ENCODE data around the gene SMIM1. TPM values are rescaled to one million over a fixed set of nuclear protein-coding genes. Genes with fewer than 3 reads are reported as not detected.

SMIM1 gene
- total RNA-seq, 1 experiment from 2014 or later, result 5.5 TPM

DNA sequence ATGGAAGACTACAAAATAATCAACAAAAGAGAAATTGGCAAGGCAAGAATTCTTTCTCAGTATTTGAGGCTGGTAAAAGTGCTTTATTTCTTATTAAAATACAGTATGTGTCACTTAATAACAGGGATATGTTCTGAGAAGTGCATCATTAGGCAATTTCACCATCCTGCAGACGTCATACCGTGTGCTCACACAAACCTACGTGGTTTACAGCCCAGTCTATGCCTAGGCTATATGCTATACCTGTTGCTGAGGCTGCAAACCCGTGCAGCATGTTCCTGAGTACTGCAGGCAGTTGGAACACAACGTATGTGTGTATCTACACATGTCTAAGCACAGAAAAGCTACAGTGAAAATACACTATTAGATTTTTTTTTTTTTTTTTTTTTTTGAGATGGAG, 23.0 kb upstream of the SMIM1 start:
- DNase-seq (ENCODE audit: low read depth, low spot score), result no peak
- H4K20me1 ChIP-seq (ENCODE audit: insufficient read depth), result no peaks in the 10 kb centered on the region
- H3K36me3 ChIP-seq (ENCODE audit: control insufficient read depth in 1 of 2, insufficient read depth in 2 of 2, low read length in 2 of 2), result no peaks in the 10 kb centered on the region
- ChIA-PET RAD21 (ENCODE audit: low non-redundant PET in 1 of 2, low total read pairs in 2 of 2, uncharacterized antibody in 2 of 2, unreplicated experiment in 2 of 2) (no interaction called here), CTCF (no interaction called here), POLR2A (no interaction called here)
- H3K27ac ChIP-seq (ENCODE audit: low read depth, low read length), result no peak overlapping the region
- no peak overlapping the region for H3K4me3 ChIP-seq (replicated peaks in 1 of 2; ENCODE audit: low read depth in 1 of 2, low read length in 2 of 2)
- H3K9me2 ChIP-seq (ENCODE audit: insufficient read depth), result no peaks in the 10 kb centered on the region
- no TSS peak for BruUV-seq (replicated peaks)
- no peak overlapping the region for H3K9ac ChIP-seq (ENCODE audit: low read length)
- no peak for ATAC-seq
- H3K9me3 ChIP-seq (ENCODE audit: control insufficient read depth in 1 of 2, insufficient read depth in 1 of 2, low read depth in 1 of 2, low read length in 2 of 2), result no peaks in the 10 kb centered on the region
- H3K4me1 ChIP-seq (ENCODE audit: control insufficient read depth in 1 of 2, insufficient read depth in 2 of 2, low read length in 2 of 2), result no peaks in the 10 kb centered on the region
- intact Hi-C loops (cut with micrococcal nuclease), result no loop called here
- peaks cover 12% of the 10 kb centered on the region for H3K27me3 ChIP-seq (ENCODE audit: insufficient read depth, low read length)
- H2AFZ ChIP-seq (ENCODE audit: low read depth, low read length, poor library complexity, severe bottlenecking), result no peak overlapping the region
- no peak overlapping the region for H3K4me2 ChIP-seq (ENCODE audit: low read length)
- H3K79me2 ChIP-seq (ENCODE audit: insufficient read depth, low read length), result no peaks in the 10 kb centered on the region
- TF ChIP-seq JUND (IDR thresholded peaks at IDR 0.05) (no peak), SIN3A (IDR thresholded peaks at IDR 0.05; ENCODE audit: low read depth) (no peak), EGR1 (IDR thresholded peaks at IDR 0.05; ENCODE audit: low read depth) (no peak), EZH2 (IDR thresholded peaks at IDR 0.05) (no peak), RAD21 (IDR thresholded peaks at IDR 0.05; ENCODE audit: low read depth) (no peak), ZBTB33 (IDR thresholded peaks at IDR 0.05; ENCODE audit: extremely low read depth, insufficient replicate concordance, low read length) (no peak), MAX (IDR thresholded peaks at IDR 0.05) (no peak), TCF7L2 (IDR thresholded peaks at IDR 0.05; ENCODE audit: borderline replicate concordance, extremely low read depth, insufficient read depth, insufficient read length) (no peak), ZNF274 (IDR thresholded peaks at IDR 0.05; ENCODE audit: low read depth, low read length) (no peak), ELF1 (IDR thresholded peaks at IDR 0.05; ENCODE audit: borderline replicate concordance, low read depth) (no peak), ZFX (IDR thresholded peaks at IDR 0.05) (no peak), CTCF (IDR thresholded peaks at IDR 0.05 in 2 of 3, conservative IDR thresholded peaks at IDR 0.05 in 1 of 3; ENCODE audit: borderline replicate concordance in 1 of 3, insufficient read depth in 1 of 3, low read depth in 2 of 3, low read length in 2 of 3) (no peak), POLR2A (IDR thresholded peaks at IDR 0.05; ENCODE audit: borderline replicate concordance, extremely low read depth, insufficient read depth, insufficient read length) (no peak), SRF (IDR thresholded peaks at IDR 0.05; ENCODE audit: low read depth) (no peak), YY1 (IDR thresholded peaks at IDR 0.05; ENCODE audit: extremely low read depth, insufficient replicate concordance, low read depth, low read length) (no peak), EZH2phosphoT487 (IDR thresholded peaks at IDR 0.05; ENCODE audit: borderline replicate concordance) (no peak)
